GM19328 (cell line): ENCODE data around the gene SPDYE3.
"Not testable (repeated sequence)": the region's sequence is repeated elsewhere in the genome, so short reads cannot be mapped to it uniquely, and the experiment has no call there.

Experiments used
- ATAC-seq: cut with Tn5 transposase; IDR thresholded peaks from one replicate; pipeline ENCODE4 v1.9.1; 2021; ENCODE audit warnings: mild to moderate bottlenecking, moderate library complexity; ENCODE audit not compliant: unreplicated experiment

The SPDYE3 gene

GRCh38 chr7:100348805-100349204 lies 41.3 kb downstream of the SPDYE3 start:
- ATAC-seq = no peak

- no peak for ATAC-seq
Observed at GRCh38 chr7:100349757-100350156, 42.3 kb downstream of the SPDYE3 start.

GRCh38 chr7:100351657-100352058 lies 44.2 kb downstream of the SPDYE3 start:
- no peak for ATAC-seq

GRCh38 chr7:100352230-100352781 lies 44.8 kb downstream of the SPDYE3 start:
- not testable (repeated sequence) for ATAC-seq

GRCh38 chr7:100352984-100353684 lies 45.6 kb downstream of the SPDYE3 start:
- no peak for ATAC-seq

GRCh38 chr7:100353685-100354330 lies 46.3 kb downstream of the SPDYE3 start:
- ATAC-seq = no peak

GRCh38 chr7:100356416-100357068 lies 49.0 kb downstream of the SPDYE3 start:
- ATAC-seq = no peak

- ATAC-seq = no peak
Observed at GRCh38 chr7:100357131-100357561, 49.6 kb downstream of the SPDYE3 start.

GRCh38 chr7:100358027-100358856 lies 50.7 kb downstream of the SPDYE3 start, which contains the start of gene PILRB:
Gene PILRB, plus strand, starts transcription at chr7:100358117. Its CDS starts 186 bp downstream, at chr7:100358303.
- no peak for ATAC-seq

- ATAC-seq = no peak
Observed at GRCh38 chr7:100358857-100359212, 51.3 kb downstream of the SPDYE3 start.

GRCh38 chr7:100360135-100360854 lies 52.8 kb downstream of the SPDYE3 start:
- no peak for ATAC-seq

- ATAC-seq = no peak
Observed at GRCh38 chr7:100363098-100363497, 55.6 kb downstream of the SPDYE3 start.

- ATAC-seq = not testable (repeated sequence)
Observed at GRCh38 chr7:100363797-100364196, 56.3 kb downstream of the SPDYE3 start.

GRCh38 chr7:100364480-100364879 lies 57.0 kb downstream of the SPDYE3 start:
- ATAC-seq = no peak

- not testable (repeated sequence) for ATAC-seq
Observed at GRCh38 chr7:100365998-100366367, 58.5 kb downstream of the SPDYE3 start.

GRCh38 chr7:100366411-100367250 lies 59.1 kb downstream of the SPDYE3 start:
- no peak for ATAC-seq

GRCh38 chr7:100367251-100367620 lies 59.7 kb downstream of the SPDYE3 start:
- ATAC-seq = no peak

- ATAC-seq = no peak
Observed at GRCh38 chr7:100367676-100368613, 60.4 kb downstream of the SPDYE3 start.
